Gastrocnemius medialis (tissue), 4 donors: ENCODE results near the gene MPIG6B. TPM values are rescaled to one million over a fixed set of nuclear protein-coding genes. Genes with fewer than 3 reads are reported as not detected.

ENCODE experiments used
- ATAC-seq, 2 donors: fragments of 150-250 bp; one replicate each; pipeline ENCODE4 v1.9.1; 2016
- DNase-seq, 2 donors: peaks; one replicate each; pipeline ENCODE4 v3.0.0-alpha.2; 2019
- H3K27ac ChIP-seq, 4 donors: fragments of 200-600 bp; sonication (generic); 1 replicate in 1 of 4; 2 replicates in 3 of 4; pipeline ENCODE4 v1.5.1; 2016 to 2018; ENCODE audit warnings: mild to moderate bottlenecking in 2 of 4, moderate library complexity in 1 of 4
- H3K27me3 ChIP-seq, 3 donors: fragments of 200-600 bp; sonication (generic) in 2 of 3; 1 replicate in 1 of 3; 2 replicates in 2 of 3; pipeline versions ENCODE4 v1.5.1 to v1.6.0; 2016 to 2019; ENCODE audit warnings: mild to moderate bottlenecking in 1 of 3, moderate library complexity in 1 of 3
- H3K36me3 ChIP-seq, 2 donors: fragments of 200-600 bp; sonication (generic) in 1 of 2; one replicate each; pipeline ENCODE4 v1.5.1; 2017 to 2018
- H3K4me1 ChIP-seq, 2 donors: fragments of 200-600 bp; sonication (generic) in 1 of 2; one replicate each; pipeline ENCODE4 v1.5.1; 2016 to 2017; ENCODE audit warnings: mild to moderate bottlenecking in 2 of 2
- H3K4me3 ChIP-seq, 4 donors: fragments of 200-600 bp; sonication (generic) in 3 of 4; 1 replicate in 1 of 4; 2 replicates in 3 of 4; pipeline ENCODE4 v1.5.1; 2016 to 2019; ENCODE audit warnings: mild to moderate bottlenecking in 2 of 4
- H3K9me3 ChIP-seq, 3 donors: fragments of 200-600 bp; sonication (generic) in 2 of 3; 1 replicate in 1 of 3; 2 replicates in 2 of 3; pipeline ENCODE4 v1.5.1; 2016 to 2019
- POLR2A ChIP-seq, 2 donors: fragments of 450-650 bp; IDR thresholded peaks; one replicate each; pipeline ENCODE4 v1.6.1; 2017; ENCODE audit warnings: antibody characterized with exemption in 2 of 2, mild to moderate bottlenecking in 2 of 2, moderate library complexity in 2 of 2
- in situ Hi-C, 4 donors: fragments of 200-750 bp; cut with MboI; loops; one replicate each; pipeline versions ENCODE4 v1.15.0 to v1.8.0; 2017; ENCODE audit warnings: low sequenced_read_pairs in 4 of 4
- intact Hi-C: fragments of 100-400 bp; cut with DNase I; formaldehyde crosslinking; loops from one replicate; pipeline ENCODE4 v1.15.1; 2023; ENCODE audit warnings: low total_unique reads
- total RNA-seq, 4 donors: library from RNA; depleted of rRNA; stranded (reverse); fragments of >200 nt; gene quantifications; one replicate each; pipeline versions ENCODE4 v1.1.0 to v1.2.3, GENCODE V29; 2016
- TF ChIP-seq, protein P1 (sequence below), 5 experiments: fragments of 450-650 bp in 3 of 5; fragments of 200-600 bp in 2 of 5; sonication (generic) in 2 of 5; IDR thresholded peaks in 4 of 5; conservative IDR thresholded peaks in 1 of 5; 1 replicate in 4 of 5; 2 replicates in 1 of 5; pipeline ENCODE4 v1.5.1; 2016 to 2019; ENCODE audit warnings: antibody characterized with exemption in 5 of 5, mild to moderate bottlenecking in 3 of 5, moderate library complexity in 3 of 5

The MPIG6B gene
- total RNA-seq, 4 donors from 2014 or later, result not detected

- TF ChIP-seq POLR2A (IDR thresholded peaks at IDR 0.05), result no peak
- TF ChIP-seq, protein P1, sequence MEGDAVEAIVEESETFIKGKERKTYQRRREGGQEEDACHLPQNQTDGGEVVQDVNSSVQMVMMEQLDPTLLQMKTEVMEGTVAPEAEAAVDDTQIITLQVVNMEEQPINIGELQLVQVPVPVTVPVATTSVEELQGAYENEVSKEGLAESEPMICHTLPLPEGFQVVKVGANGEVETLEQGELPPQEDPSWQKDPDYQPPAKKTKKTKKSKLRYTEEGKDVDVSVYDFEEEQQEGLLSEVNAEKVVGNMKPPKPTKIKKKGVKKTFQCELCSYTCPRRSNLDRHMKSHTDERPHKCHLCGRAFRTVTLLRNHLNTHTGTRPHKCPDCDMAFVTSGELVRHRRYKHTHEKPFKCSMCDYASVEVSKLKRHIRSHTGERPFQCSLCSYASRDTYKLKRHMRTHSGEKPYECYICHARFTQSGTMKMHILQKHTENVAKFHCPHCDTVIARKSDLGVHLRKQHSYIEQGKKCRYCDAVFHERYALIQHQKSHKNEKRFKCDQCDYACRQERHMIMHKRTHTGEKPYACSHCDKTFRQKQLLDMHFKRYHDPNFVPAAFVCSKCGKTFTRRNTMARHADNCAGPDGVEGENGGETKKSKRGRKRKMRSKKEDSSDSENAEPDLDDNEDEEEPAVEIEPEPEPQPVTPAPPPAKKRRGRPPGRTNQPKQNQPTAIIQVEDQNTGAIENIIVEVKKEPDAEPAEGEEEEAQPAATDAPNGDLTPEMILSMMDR (IDR thresholded peaks at IDR 0.05 in 4 of 5, conservative IDR thresholded peaks at IDR 0.05 in 1 of 5), result no peak
- in situ Hi-C loops, result no loop called here
- no peak overlapping the region for H3K4me3 ChIP-seq
These were observed 4.9 kb upstream of the MPIG6B start for GRCh38 chr6:31718265-31718664.

DNA sequence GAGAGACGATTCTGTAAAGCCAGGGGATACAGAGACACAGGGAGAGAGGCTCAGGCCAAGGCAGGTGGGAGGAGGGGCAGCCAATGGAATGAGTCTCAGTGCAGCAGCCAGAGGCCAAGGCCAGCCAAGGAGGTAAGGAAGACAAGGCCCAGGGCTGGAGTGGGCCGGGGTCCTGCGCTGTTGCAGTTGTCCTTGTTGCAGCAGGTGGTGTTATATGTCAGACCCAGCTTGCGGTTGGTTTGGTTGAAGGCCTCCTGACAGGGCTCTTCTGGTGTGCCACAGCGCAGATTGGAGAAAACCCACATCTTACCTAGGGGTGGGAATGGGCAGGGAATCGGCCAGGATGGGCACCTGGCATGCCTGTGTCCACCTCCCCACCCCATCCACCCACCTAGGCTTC lies 4.2 kb upstream of the MPIG6B start:
- Histone ChIP-seq H3K27ac (no peak overlapping the region), H3K36me3 (no peaks in the 10 kb centered on the region), H3K27me3 (no peaks in the 10 kb centered on the region), H3K4me1 (no peaks in the 10 kb centered on the region), H3K9me3 (no peaks in the 10 kb centered on the region), H3K4me3 (no peak overlapping the region)
- in situ Hi-C loops (no loop called here), intact Hi-C loops (no loop called here)
- DNase-seq (no peak), ATAC-seq (no peak)
- TF ChIP-seq POLR2A (IDR thresholded peaks at IDR 0.05), result no peak
- TF ChIP-seq, protein P1 (IDR thresholded peaks at IDR 0.05 in 4 of 5, conservative IDR thresholded peaks at IDR 0.05 in 1 of 5), result no peak

More at GRCh38 chr6:31718265-31718664, 4.9 kb upstream of the MPIG6B start:
- Histone ChIP-seq H3K9me3 (no peaks in the 10 kb centered on the region), H3K4me1 (no peaks in the 10 kb centered on the region), H3K27ac (no peak overlapping the region), H3K36me3 (no peaks in the 10 kb centered on the region), H3K27me3 (no peaks in the 10 kb centered on the region)
- DNase-seq (no peak), ATAC-seq (no peak)
- intact Hi-C loops, result no loop called here

- no peak for ATAC-seq
- DNase-seq, result no peak
- intact Hi-C loops (no loop called here), in situ Hi-C loops (no loop called here)
- no peaks in the 10 kb centered on the region for H3K36me3 ChIP-seq
- H3K9me3 ChIP-seq, result no peaks in the 10 kb centered on the region
- H3K27me3 ChIP-seq, result no peaks in the 10 kb centered on the region
- H3K27ac ChIP-seq, result no peak overlapping the region
- no peak overlapping the region for H3K4me3 ChIP-seq
- H3K4me1 ChIP-seq, result no peaks in the 10 kb centered on the region
- TF ChIP-seq, protein P1 (IDR thresholded peaks at IDR 0.05 in 4 of 5, conservative IDR thresholded peaks at IDR 0.05 in 1 of 5), result no peak
- TF ChIP-seq POLR2A (IDR thresholded peaks at IDR 0.05), result no peak
These were observed 2.9 kb upstream of the MPIG6B start for GRCh38 chr6:31720196-31720770.

DNA sequence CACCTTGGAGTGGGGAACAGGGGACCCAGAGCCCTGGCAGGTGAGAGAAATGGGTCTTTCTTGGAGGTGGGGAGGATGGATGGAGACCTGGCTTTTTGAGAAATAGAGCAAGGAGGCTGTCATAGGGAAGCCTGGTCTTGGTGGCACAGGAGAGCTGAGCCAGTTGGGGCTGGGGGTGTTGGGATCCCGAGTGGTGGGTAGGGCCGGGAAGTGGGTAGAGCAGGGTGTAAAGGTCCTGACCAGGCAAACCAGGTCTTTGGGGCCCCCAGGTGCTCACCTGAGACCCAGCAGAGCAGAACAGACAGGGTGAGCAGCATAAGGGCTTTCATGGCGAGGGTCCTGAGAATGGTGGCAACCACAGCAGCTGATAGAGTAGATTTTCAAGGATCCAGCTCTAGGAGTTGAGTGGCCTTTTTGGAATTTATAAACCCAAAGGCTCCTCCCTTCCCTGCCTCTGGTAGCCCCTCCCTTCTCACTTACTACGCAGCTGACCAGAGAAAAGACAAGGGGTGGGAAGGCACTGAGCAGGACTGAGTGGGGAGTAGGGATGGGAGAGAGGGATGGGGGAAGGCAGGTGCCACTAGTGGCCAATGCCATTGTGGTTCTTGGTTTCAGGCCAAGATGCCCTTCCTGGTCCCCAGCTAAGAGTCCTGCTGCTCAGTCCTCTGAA lies 1.7 kb upstream of the MPIG6B start, which contains the start of gene LY6G6C:
LY6G6C (minus strand) TSS at position 396 of the 670 bp plus-strand sequence; CDS start at position 329, 67 bp downstream.
- Histone ChIP-seq H3K27me3 (no peaks in the 10 kb centered on the region), H3K36me3 (no peaks in the 10 kb centered on the region), H3K4me3 (no peak within 1 kb of the TSS), H3K9me3 (no peaks in the 10 kb centered on the region), H3K27ac (no peak within 1 kb of the TSS), H3K4me1 (no peaks in the 10 kb centered on the region)
- in situ Hi-C loops, result no loop called here
- no peak for DNase-seq
- TF ChIP-seq, protein P1 (IDR thresholded peaks at IDR 0.05 in 4 of 5, conservative IDR thresholded peaks at IDR 0.05 in 1 of 5), result no peak
- no peak for TF ChIP-seq POLR2A (IDR thresholded peaks at IDR 0.05)
- intact Hi-C loops, result no loop called here
- ATAC-seq, result no peak
